GM20000 (cell line): Measurements from ENCODE around the gene PCCA.

Source experiments
- DNase-seq: peaks from one replicate; pipeline ENCODE4 v3.0.0; 2012; ENCODE audit warnings: low spot score
- CTCF ChIP-seq: IDR thresholded peaks from 2 replicates; pipeline ENCODE4 v1.5.1; 2012; ENCODE audit warnings: mild to moderate bottlenecking, control low read depth; ENCODE audit errors: extremely low read depth, missing control alignments

PCCA gene

GRCh38 chr13:100528820-100529219 is 439.9 kb downstream of the PCCA start:
- no peak for TF ChIP-seq CTCF
- no peak for DNase-seq

- DNase-seq: no peak
- TF ChIP-seq CTCF: no peak
Measured at GRCh38 chr13:100529666-100530377, 440.9 kb downstream of the PCCA start.

- no peak for TF ChIP-seq CTCF
- no peak for DNase-seq
Measured at GRCh38 chr13:100530671-100531213, 441.8 kb downstream of the PCCA start.

- TF ChIP-seq CTCF: no peak
- DNase-seq: no peak
Measured at GRCh38 chr13:100532090-100532766, 443.3 kb downstream of the PCCA start.

GRCh38 chr13:100532836-100533435 is 444.0 kb downstream of the PCCA start:
- TF ChIP-seq CTCF: no peak
- DNase-seq: no peak

GRCh38 chr13:100533588-100534041 is 444.7 kb downstream of the PCCA start:
- DNase-seq: no peak
- TF ChIP-seq CTCF: no peak

GRCh38 chr13:100534147-100534843 is 445.4 kb downstream of the PCCA start:
- no peak for TF ChIP-seq CTCF
- DNase-seq: no peak
